WI38 (cell line): ENCODE results near the gene OGT.

Source experiments
- H3K4me3 ChIP-seq: 2 replicates; pipeline ENCODE4 v1.5.1; 2011; ENCODE audit warnings: low read depth, mild to moderate bottlenecking, control low read depth, low read length
- CTCF ChIP-seq: IDR thresholded peaks from 2 replicates; pipeline ENCODE4 v1.5.1; 2012; ENCODE audit warnings: low read depth, mild to moderate bottlenecking, control low read depth, low read length

OGT gene

DNA sequence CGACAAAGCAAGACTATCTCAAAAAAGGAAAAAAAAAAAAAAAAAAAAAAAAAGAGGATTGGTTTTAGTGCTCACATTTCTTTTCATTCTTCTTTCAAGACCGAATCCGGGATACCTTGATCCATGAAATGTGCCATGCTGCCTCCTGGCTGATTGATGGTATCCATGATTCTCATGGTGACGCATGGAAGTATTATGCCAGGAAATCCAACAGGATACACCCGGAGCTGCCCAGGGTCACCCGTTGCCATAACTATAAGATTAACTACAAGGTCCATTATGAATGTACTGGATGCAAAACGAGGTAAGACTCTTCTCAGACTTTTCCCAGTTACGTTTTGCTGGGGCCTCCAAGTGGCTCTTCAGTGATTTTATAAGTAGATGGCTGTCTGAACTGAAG lies 79.4 kb downstream of the OGT start:
- no peak overlapping the region for H3K4me3 ChIP-seq
- TF ChIP-seq CTCF: no peak

DNA sequence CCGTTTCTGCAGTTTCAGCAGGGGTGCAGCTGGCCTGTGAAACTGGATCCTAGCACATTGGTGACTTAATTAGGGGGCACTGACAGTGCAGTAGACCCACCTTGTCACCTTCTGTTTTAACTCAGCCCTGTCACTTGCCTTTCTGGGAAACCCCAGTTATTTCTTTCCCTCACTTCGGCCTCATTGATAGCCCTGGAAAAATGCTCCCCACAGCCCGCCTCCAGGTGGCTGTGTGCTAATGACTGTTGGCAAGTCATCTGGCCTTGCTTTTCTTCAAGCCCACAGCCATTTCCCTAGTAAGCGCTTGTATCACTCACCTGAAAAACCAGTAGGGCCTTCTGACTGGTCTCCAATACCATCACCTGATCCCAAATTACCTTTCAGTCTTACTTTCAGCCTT lies 82.2 kb downstream of the OGT start:
- TF ChIP-seq CTCF: no peak
- no peak overlapping the region for H3K4me3 ChIP-seq

GRCh38 chrX:71615954-71616353 lies 83.0 kb downstream of the OGT start:
- H3K4me3 ChIP-seq: no peak overlapping the region
- no peak for TF ChIP-seq CTCF

- no peak overlapping the region for H3K4me3 ChIP-seq
- no peak for TF ChIP-seq CTCF
Observed at GRCh38 chrX:71616672-71617529, 84.0 kb downstream of the OGT start.

GRCh38 chrX:71617742-71618141 lies 84.8 kb downstream of the OGT start:
- no peak overlapping the region for H3K4me3 ChIP-seq
- TF ChIP-seq CTCF: no peak

DNA sequence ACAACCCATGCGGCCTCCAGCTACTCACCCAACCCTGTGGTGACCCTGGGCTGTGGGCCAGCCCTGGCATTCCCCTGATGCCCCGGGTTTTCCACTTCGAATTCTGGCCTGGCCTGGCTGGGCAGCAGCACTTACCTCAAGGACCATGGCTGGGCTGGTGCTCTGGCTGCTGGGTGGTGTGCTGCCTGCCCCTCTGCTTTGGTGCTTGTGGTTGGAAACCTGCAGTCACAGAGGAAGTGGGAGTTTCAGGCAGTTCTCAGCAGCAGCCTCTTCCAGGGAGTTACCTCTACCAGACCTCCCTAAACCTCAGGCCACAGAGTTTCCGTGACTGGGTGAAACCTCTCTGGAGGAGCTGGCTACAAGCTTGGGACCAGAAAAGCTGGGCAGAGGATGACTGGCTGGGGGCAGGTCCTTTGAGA lies 85.4 kb downstream of the OGT start, which contains the start of gene CXCR3:
TSS of gene CXCR3 (minus strand) at position 209 of the 419 bp plus-strand sequence. CDS start at position 147, 62 bp downstream.
- no peak for TF ChIP-seq CTCF
- H3K4me3 ChIP-seq: no peak within 1 kb of the TSS

DNA sequence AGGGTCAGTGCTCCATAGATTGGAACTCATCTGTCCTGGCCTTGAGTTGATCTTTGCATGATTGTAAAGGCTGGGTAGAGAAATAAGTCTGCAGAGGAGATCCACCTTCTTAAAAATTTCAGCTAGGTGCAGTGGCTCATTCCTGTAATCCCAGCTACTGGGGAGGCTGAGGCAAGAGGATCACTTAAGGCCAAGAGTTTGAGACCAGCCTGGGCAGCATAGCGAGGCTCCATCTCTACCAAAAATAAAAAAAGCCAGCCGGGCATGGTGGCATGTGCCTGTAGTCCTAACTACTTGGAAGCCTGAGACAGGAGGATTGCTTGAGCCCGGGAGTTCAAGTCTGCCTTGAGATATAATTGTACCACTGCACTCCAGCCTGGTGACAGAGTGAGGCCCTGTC lies 85.9 kb downstream of the OGT start:
- no peak for TF ChIP-seq CTCF
- no peak overlapping the region for H3K4me3 ChIP-seq
